DMS79 (cell line): ENCODE results near the gene COPS7B.

Experiments
- DNase-seq: peaks from one replicate; lab custom pipeline; 2025; lab: John Stamatoyannopoulos, UW

The COPS7B gene

GRCh38 chr2:231785822-231786176 lies 446 bp upstream of the COPS7B start:
- no peak for DNase-seq

- no peak for DNase-seq
Measured at GRCh38 chr2:231786917-231787292, 660 bp downstream of the COPS7B start.

- no peak for DNase-seq
Measured at GRCh38 chr2:231791107-231791506, 4.9 kb downstream of the COPS7B start.

- no peak for DNase-seq
Measured at GRCh38 chr2:231794383-231794782, 8.1 kb downstream of the COPS7B start.

GRCh38 chr2:231795525-231796327 lies 9.5 kb downstream of the COPS7B start:
- DNase-seq, result peak; percentile 46

GRCh38 chr2:231800493-231801091 lies 14.3 kb downstream of the COPS7B start:
- DNase-seq, result no peak

GRCh38 chr2:231803501-231804138 lies 17.4 kb downstream of the COPS7B start:
- no peak for DNase-seq

GRCh38 chr2:231807020-231807419 lies 20.8 kb downstream of the COPS7B start:
- DNase-seq, result no peak

- DNase-seq, result no peak
Measured at GRCh38 chr2:231810905-231811304, 24.7 kb downstream of the COPS7B start.

GRCh38 chr2:231816327-231817026 lies 30.2 kb downstream of the COPS7B start:
- no peak for DNase-seq

GRCh38 chr2:231819447-231820042 lies 33.3 kb downstream of the COPS7B start:
- no peak for DNase-seq

GRCh38 chr2:231820786-231821303 lies 34.6 kb downstream of the COPS7B start:
- no peak for DNase-seq

- DNase-seq, result no peak
Measured at GRCh38 chr2:231821908-231822307, 35.7 kb downstream of the COPS7B start.

- DNase-seq, result no peak
Measured at GRCh38 chr2:231853105-231853504, 66.9 kb downstream of the COPS7B start.

- DNase-seq, result no peak
Measured at GRCh38 chr2:231854616-231855125, 68.4 kb downstream of the COPS7B start.

- no peak for DNase-seq
Measured at GRCh38 chr2:231856959-231857358, 70.7 kb downstream of the COPS7B start.
